Glomerular endothelial cell (primary cell): ENCODE data around the gene MTG2. TPM values are rescaled to one million over a fixed set of nuclear protein-coding genes. Genes with fewer than 3 reads are reported as not detected.

Experiments
- DNase-seq: peaks from one replicate; pipeline ENCODE4 v3.0.0-alpha.2; 2011; ENCODE audit warnings: low read depth, low spot score; ENCODE audit errors: extremely low read depth
- total RNA-seq: library from RNA; depleted of rRNA; stranded (reverse); fragments of >200 nt; gene quantifications from 2 replicates; pipeline ENCODE4 v1.2.3, GENCODE V29; 2015

Gene MTG2
- total RNA-seq, 1 donor from 2014 or later: 17.8 TPM

- DNase-seq: no peak
Measured at GRCh38 chr20:62202676-62203377, 20.0 kb downstream of the MTG2 start.

- no peak for DNase-seq
Measured at GRCh38 chr20:62203378-62204030, 20.7 kb downstream of the MTG2 start.

GRCh38 chr20:62205618-62206387 lies 23.0 kb downstream of the MTG2 start:
- no peak for DNase-seq

GRCh38 chr20:62206388-62206775 lies 23.6 kb downstream of the MTG2 start:
- no peak for DNase-seq

- DNase-seq: no peak
Measured at GRCh38 chr20:62208061-62208794, 25.4 kb downstream of the MTG2 start.

- DNase-seq: no peak
Measured at GRCh38 chr20:62208795-62209755, 26.2 kb downstream of the MTG2 start.

GRCh38 chr20:62209850-62210495 lies 27.1 kb downstream of the MTG2 start:
- DNase-seq: no peak

- no peak for DNase-seq
Measured at GRCh38 chr20:62210496-62210855, 27.6 kb downstream of the MTG2 start.

- DNase-seq: no peak
Measured at GRCh38 chr20:62211216-62211615, 28.4 kb downstream of the MTG2 start.

GRCh38 chr20:62211769-62212288 lies 29.0 kb downstream of the MTG2 start:
- DNase-seq: no peak

- no peak for DNase-seq
Measured at GRCh38 chr20:62212299-62212698, 29.5 kb downstream of the MTG2 start.

- DNase-seq: no peak
Measured at GRCh38 chr20:62214067-62214466, 31.2 kb downstream of the MTG2 start.

- no peak for DNase-seq
Measured at GRCh38 chr20:62215020-62215990, 32.5 kb downstream of the MTG2 start.

GRCh38 chr20:62215991-62216635 lies 33.3 kb downstream of the MTG2 start:
- DNase-seq: no peak

- no peak for DNase-seq
Measured at GRCh38 chr20:62216636-62217566, 34.1 kb downstream of the MTG2 start.

GRCh38 chr20:62217913-62218773 lies 35.3 kb downstream of the MTG2 start:
- no peak for DNase-seq
